Hepatocyte (in vitro differentiated cells): ENCODE measurements around the gene CD28.

Experiments used
- EZH2 ChIP-seq: fragments of 200-600 bp; sonication (generic); IDR thresholded peaks from 2 replicates; pipeline ENCODE4 v1.6.1; 2016; ENCODE audit warnings: antibody characterized with exemption, mild to moderate bottlenecking, borderline replicate concordance
- TF ChIP-seq, protein P1 (sequence below): fragments of 200-600 bp; sonication (generic); IDR thresholded peaks from 2 replicates; pipeline ENCODE4 v1.5.1; 2016; ENCODE audit warnings: antibody characterized with exemption, mild to moderate bottlenecking; ENCODE audit not compliant: poor library complexity

DNA sequence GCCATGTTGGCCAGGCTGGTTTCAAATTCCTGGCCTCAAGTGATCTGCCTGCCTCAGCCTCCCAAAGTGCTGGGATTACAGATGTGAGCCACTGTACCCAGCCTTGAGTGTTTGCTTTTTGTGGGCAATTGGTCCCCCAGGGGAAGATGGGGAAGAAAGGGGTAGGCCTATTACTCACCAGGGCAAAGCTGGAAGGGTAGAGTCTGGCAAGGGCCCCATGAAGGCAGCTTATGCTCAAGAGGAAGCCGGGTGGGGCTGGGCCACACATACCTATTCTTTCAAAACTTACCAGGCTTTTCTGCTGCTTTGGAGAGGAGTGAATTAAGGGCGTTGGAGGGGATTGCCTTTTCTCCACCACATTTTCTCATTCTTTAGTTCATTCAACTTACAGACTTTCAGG is 24.5 kb upstream of the CD28 start:
- TF ChIP-seq, protein P1, sequence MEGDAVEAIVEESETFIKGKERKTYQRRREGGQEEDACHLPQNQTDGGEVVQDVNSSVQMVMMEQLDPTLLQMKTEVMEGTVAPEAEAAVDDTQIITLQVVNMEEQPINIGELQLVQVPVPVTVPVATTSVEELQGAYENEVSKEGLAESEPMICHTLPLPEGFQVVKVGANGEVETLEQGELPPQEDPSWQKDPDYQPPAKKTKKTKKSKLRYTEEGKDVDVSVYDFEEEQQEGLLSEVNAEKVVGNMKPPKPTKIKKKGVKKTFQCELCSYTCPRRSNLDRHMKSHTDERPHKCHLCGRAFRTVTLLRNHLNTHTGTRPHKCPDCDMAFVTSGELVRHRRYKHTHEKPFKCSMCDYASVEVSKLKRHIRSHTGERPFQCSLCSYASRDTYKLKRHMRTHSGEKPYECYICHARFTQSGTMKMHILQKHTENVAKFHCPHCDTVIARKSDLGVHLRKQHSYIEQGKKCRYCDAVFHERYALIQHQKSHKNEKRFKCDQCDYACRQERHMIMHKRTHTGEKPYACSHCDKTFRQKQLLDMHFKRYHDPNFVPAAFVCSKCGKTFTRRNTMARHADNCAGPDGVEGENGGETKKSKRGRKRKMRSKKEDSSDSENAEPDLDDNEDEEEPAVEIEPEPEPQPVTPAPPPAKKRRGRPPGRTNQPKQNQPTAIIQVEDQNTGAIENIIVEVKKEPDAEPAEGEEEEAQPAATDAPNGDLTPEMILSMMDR = no peak
- no peak for TF ChIP-seq EZH2
